Colonic mucosa (tissue), 4 donors: ENCODE results near the gene PHLDA2. TPM values are rescaled to one million over a fixed set of nuclear protein-coding genes. Genes with fewer than 3 reads are reported as not detected.

Source experiments
- DNase-seq: peaks from one replicate; pipeline ENCODE4 v3.0.0-alpha.2; 2020
- H3K27ac ChIP-seq: fragments of 200-600 bp; one replicate; pipeline ENCODE4 v1.8.0; 2021
- H3K27me3 ChIP-seq: fragments of 200-600 bp; one replicate; pipeline ENCODE4 v1.8.0; 2021
- H3K36me3 ChIP-seq: fragments of 200-600 bp; one replicate; pipeline ENCODE4 v1.8.0; 2021
- H3K4me1 ChIP-seq: fragments of 200-600 bp; one replicate; pipeline ENCODE4 v1.8.0; 2021; ENCODE audit warnings: mild to moderate bottlenecking
- H3K4me3 ChIP-seq: fragments of 200-600 bp; one replicate; pipeline ENCODE4 v1.8.0; 2021
- H3K9ac ChIP-seq, 2 donors: one replicate each; pipeline ENCODE4 v1.7.0; 2013; ENCODE audit warnings: control low read depth in 2 of 2, low read depth in 2 of 2, low read length in 2 of 2
- H3K9me3 ChIP-seq: fragments of 200-600 bp; one replicate; pipeline ENCODE4 v1.8.0; 2021
- CTCF ChIP-seq: fragments of 200-600 bp; IDR thresholded peaks from one replicate; pipeline ENCODE4 v1.8.0; 2022; ENCODE audit warnings: antibody characterized with exemption, mild to moderate bottlenecking
- intact Hi-C: fragments of 100-400 bp; cut with DNase I; formaldehyde crosslinking; loops from one replicate; pipeline ENCODE4 v1.14.1; 2022
- total RNA-seq, 2 donors: library from RNA; stranded (reverse); fragmentation: NEBNext Ultra II Directional in 1 of 2; extraction: Animal tissue kit (Norgen Biotek cat#: 25700) in 1 of 2; gene quantifications; one replicate each; pipeline ENCODE4 v1.2.1, GENCODE V29; 2021
- donor health status: healthy.
- donor health status: DM: no; HTN: no; CAD: no.
- donor health status: DM: no; HTN: no; CAD: no.

PHLDA2 gene
- total RNA-seq, 2 donors from 2014 or later = 31.6 to 41.6 TPM

GRCh38 chr11:2917842-2918490 is 11.3 kb downstream of the PHLDA2 start:
- H3K9ac ChIP-seq = no peak overlapping the region
- H3K4me1 ChIP-seq = peaks cover 9% of the 10 kb centered on the region
- no peak for TF ChIP-seq CTCF
- no peaks in the 10 kb centered on the region for H3K9me3 ChIP-seq
- H3K36me3 ChIP-seq = no peaks in the 10 kb centered on the region
- DNase-seq = no peak
- intact Hi-C loops = no loop called here
- no peak overlapping the region for H3K4me3 ChIP-seq
- no peaks in the 10 kb centered on the region for H3K27me3 ChIP-seq
- H3K27ac ChIP-seq = no peak overlapping the region

GRCh38 chr11:2916892-2917645 is 12.2 kb downstream of the PHLDA2 start:
- Histone ChIP-seq H3K27ac (no peak overlapping the region), H3K4me3 (no peak overlapping the region), H3K9me3 (no peaks in the 10 kb centered on the region), H3K4me1 (peaks cover 15% of the 10 kb centered on the region), H3K27me3 (no peaks in the 10 kb centered on the region), H3K9ac (no peak overlapping the region), H3K36me3 (no peaks in the 10 kb centered on the region)
- DNase-seq = no peak
- no peak for TF ChIP-seq CTCF
- intact Hi-C loops = no loop called here

GRCh38 chr11:2916114-2916891 is 12.9 kb downstream of the PHLDA2 start:
- TF ChIP-seq CTCF = no peak
- no peak for DNase-seq

GRCh38 chr11:2915473-2915872 is 13.7 kb downstream of the PHLDA2 start:
- intact Hi-C loops = no loop called here
- no peak for DNase-seq
- H3K9me3 ChIP-seq = no peaks in the 10 kb centered on the region
- no peak overlapping the region for H3K9ac ChIP-seq
- no peaks in the 10 kb centered on the region for H3K27me3 ChIP-seq
- peaks cover 27% of the 10 kb centered on the region for H3K4me1 ChIP-seq
- H3K27ac ChIP-seq = no peak overlapping the region
- no peak overlapping the region for H3K4me3 ChIP-seq
- H3K36me3 ChIP-seq = no peaks in the 10 kb centered on the region
- TF ChIP-seq CTCF = no peak

More at GRCh38 chr11:2916114-2916891, 12.9 kb downstream of the PHLDA2 start:
- peaks cover 20% of the 10 kb centered on the region for H3K4me1 ChIP-seq
- H3K27ac ChIP-seq = no peak overlapping the region
- no peaks in the 10 kb centered on the region for H3K9me3 ChIP-seq
- intact Hi-C loops = no loop called here
- no peak overlapping the region for H3K9ac ChIP-seq
- no peaks in the 10 kb centered on the region for H3K27me3 ChIP-seq
- H3K4me3 ChIP-seq = no peak overlapping the region
- H3K36me3 ChIP-seq = no peaks in the 10 kb centered on the region

GRCh38 chr11:2914455-2915195 is 14.6 kb downstream of the PHLDA2 start:
- Histone ChIP-seq H3K9me3 (no peaks in the 10 kb centered on the region), H3K9ac (no peak overlapping the region), H3K36me3 (no peaks in the 10 kb centered on the region), H3K4me3 (no peak overlapping the region), H3K4me1 (peaks cover 27% of the 10 kb centered on the region), H3K27me3 (no peaks in the 10 kb centered on the region), H3K27ac (no peak overlapping the region)
- intact Hi-C loops = no loop called here
- DNase-seq = no peak
- no peak for TF ChIP-seq CTCF
